Measurements from ENCODE around the gene MDC1.

GRCh38 chr6:30720738-30721197 lies 3.7 kb upstream of the MDC1 start:
- TF ChIP-seq, protein P1, sequence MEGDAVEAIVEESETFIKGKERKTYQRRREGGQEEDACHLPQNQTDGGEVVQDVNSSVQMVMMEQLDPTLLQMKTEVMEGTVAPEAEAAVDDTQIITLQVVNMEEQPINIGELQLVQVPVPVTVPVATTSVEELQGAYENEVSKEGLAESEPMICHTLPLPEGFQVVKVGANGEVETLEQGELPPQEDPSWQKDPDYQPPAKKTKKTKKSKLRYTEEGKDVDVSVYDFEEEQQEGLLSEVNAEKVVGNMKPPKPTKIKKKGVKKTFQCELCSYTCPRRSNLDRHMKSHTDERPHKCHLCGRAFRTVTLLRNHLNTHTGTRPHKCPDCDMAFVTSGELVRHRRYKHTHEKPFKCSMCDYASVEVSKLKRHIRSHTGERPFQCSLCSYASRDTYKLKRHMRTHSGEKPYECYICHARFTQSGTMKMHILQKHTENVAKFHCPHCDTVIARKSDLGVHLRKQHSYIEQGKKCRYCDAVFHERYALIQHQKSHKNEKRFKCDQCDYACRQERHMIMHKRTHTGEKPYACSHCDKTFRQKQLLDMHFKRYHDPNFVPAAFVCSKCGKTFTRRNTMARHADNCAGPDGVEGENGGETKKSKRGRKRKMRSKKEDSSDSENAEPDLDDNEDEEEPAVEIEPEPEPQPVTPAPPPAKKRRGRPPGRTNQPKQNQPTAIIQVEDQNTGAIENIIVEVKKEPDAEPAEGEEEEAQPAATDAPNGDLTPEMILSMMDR (IDR thresholded peaks at IDR 0.05; ENCODE audit: low read depth, low read length), result no peak
- TF ChIP-seq EZH2phosphoT487 (IDR thresholded peaks at IDR 0.05; ENCODE audit: low read depth), result no peak

Data from OCI-LY3 (cell line).